Activated naive CD8-positive, alpha-beta T cell treated with anti-CD3 and anti-CD28 coated beads for 36 hours (primary cell): Measurements from ENCODE around the gene C1QC. TPM values are rescaled to one million over a fixed set of nuclear protein-coding genes. Genes with fewer than 3 reads are reported as not detected.

Experiments
- DNase-seq: peaks from one replicate; pipeline ENCODE4 v3.0.0; 2021
- H3K27ac Mint-ChIP-seq: one replicate; pipeline ENCODE4 v1.8.0; 2022; ENCODE audit warnings: mild to moderate bottlenecking, moderate library complexity, mixed read lengths
- H3K27me3 Mint-ChIP-seq: one replicate; pipeline ENCODE4 v1.8.0; 2022; ENCODE audit warnings: mild to moderate bottlenecking, mixed read lengths
- H3K36me3 Mint-ChIP-seq: one replicate; pipeline ENCODE4 v1.8.0; 2021; ENCODE audit warnings: mild to moderate bottlenecking, mixed read lengths
- H3K4me1 Mint-ChIP-seq: one replicate; pipeline ENCODE4 v1.8.0; 2021; ENCODE audit warnings: mixed read lengths
- H3K4me3 Mint-ChIP-seq: one replicate; pipeline ENCODE4 v1.8.0; 2022; ENCODE audit warnings: mild to moderate bottlenecking, moderate library complexity, mixed read lengths
- H3K9me3 Mint-ChIP-seq: one replicate; pipeline ENCODE4 v1.8.0; 2022; ENCODE audit warnings: mixed read lengths
- total RNA-seq, 2 experiments: library from RNA; stranded (reverse); gene quantifications; one replicate each; pipeline ENCODE4 v1.2.3, GENCODE V29; 2021

Gene C1QC
- total RNA-seq, 2 experiments from 2014 or later = not detected

DNA sequence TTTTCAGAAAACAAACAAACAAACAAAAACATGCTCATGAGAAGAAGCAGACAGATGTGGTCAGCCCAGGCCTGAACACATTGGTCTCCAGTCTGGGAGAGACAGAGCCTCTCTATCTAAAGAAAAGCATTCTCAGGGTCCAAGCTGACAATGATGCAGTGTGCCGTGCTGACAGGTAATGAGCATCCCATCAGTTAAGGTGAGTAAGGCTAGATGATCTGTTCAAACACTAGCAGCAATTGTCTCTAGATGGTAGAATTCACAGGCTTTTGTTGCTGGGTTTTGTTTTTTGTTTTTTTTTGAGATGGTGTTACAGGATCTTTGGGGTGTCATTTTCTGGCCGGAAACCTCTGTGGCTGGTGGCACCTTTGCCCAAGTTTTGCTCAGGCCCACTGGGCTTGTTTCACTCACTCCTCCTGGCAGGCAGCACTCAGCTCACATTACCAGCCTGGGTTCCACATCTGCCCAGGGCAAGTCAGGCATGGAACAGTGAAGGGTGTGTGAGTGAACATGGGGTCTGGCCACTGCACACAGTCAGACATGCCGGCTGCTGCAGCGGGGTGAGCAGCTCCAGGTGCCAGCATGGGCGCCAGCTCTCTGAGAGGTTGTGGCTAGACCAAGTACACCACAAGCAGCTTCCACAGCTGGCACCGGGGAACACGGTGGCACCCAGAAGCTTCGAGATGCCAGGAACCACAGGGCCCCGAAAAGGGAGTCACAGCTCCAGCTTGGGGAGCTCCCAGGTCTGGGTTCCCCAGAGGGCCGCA is 9.6 kb upstream of the C1QC start:
- DNase-seq = no peak
- Mint-ChIP-seq H3K27me3 (peaks cover 45% of the 10 kb centered on the region), H3K4me1 (no peaks in the 10 kb centered on the region), H3K9me3 (no peaks in the 10 kb centered on the region), H3K36me3 (no peaks in the 10 kb centered on the region), H3K27ac (no peak overlapping the region), H3K4me3 (no peak overlapping the region)

DNA sequence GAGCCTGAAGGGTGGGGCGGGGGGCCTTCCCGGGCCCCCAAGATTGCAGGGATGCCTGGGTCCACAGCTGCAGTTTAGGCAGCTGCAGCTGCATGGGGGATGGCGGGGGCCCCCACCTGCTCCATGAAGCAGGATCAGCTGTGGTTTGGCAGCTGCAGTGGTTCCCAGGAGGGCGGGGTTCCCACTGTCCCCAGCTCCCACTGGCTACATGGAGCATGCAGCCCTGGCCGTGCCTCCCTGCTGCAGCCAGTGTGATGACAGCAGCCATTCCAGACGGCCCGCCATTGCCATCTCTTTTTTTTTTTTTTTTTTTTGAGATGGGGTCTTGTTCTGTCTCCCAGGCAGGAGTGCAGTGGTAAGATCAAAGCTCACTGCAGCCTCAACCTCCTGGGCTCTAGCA is 8.0 kb upstream of the C1QC start:
- Mint-ChIP-seq H3K27ac (no peak overlapping the region), H3K27me3 (peaks cover 30% of the 10 kb centered on the region), H3K9me3 (no peaks in the 10 kb centered on the region), H3K36me3 (no peaks in the 10 kb centered on the region), H3K4me3 (no peak overlapping the region), H3K4me1 (no peaks in the 10 kb centered on the region)
- DNase-seq = no peak

DNA sequence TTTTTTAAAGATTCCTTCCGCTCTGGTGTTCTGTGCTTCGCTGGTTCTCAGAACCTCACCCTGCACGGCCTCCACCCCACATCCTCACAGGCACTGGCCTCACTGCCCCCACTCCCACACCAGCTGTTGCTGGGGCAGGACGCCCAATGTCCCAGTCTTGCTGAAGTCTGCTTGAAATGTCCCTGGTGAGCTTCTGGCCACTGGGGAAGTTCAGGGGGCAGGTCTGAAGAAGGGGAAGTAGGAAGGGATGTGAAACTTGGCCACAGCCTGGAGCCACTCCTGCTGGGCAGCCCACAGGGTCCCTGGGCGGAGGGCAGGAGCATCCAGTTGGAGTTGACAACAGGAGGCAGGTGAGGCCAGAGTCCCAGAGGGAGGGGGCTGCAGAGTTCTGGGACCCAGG is 7.1 kb upstream of the C1QC start, which contains the start of gene C1QA:
Gene C1QA (plus strand): TSS at position 276 of the 400 bp plus-strand sequence. CDS start 989 bp downstream, outside the sequence.
- no peak for DNase-seq
- Mint-ChIP-seq H3K9me3 (no peaks in the 10 kb centered on the region), H3K27ac (no peak within 1 kb of the TSS), H3K4me3 (no peak within 1 kb of the TSS), H3K27me3 (peaks cover 28% of the 10 kb centered on the region), H3K4me1 (no peaks in the 10 kb centered on the region), H3K36me3 (no peaks in the 10 kb centered on the region)

DNA sequence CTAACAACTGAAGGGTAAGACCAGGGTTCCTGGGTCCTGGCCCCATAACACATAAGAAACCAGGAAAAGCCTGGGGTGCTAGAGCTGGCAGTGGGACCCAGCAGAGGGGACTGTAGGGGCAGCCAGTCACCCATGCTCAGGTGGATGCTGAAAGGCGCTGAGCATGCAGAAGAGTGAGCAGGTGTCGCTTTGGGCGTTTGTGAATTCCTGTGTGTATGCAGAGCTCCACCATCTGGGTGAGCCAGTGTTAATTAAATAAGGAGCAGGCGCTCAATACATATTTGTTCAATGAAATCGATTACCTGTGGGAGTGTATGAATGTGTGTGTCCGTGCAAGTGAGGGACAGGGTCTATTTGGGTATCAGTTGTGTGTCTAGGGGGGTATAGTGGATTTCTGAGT is 6.5 kb upstream of the C1QC start:
- Mint-ChIP-seq H3K4me1 (no peaks in the 10 kb centered on the region), H3K27me3 (peaks cover 28% of the 10 kb centered on the region), H3K27ac (no peak overlapping the region), H3K4me3 (no peak overlapping the region), H3K36me3 (no peaks in the 10 kb centered on the region), H3K9me3 (no peaks in the 10 kb centered on the region)
- no peak for DNase-seq

DNA sequence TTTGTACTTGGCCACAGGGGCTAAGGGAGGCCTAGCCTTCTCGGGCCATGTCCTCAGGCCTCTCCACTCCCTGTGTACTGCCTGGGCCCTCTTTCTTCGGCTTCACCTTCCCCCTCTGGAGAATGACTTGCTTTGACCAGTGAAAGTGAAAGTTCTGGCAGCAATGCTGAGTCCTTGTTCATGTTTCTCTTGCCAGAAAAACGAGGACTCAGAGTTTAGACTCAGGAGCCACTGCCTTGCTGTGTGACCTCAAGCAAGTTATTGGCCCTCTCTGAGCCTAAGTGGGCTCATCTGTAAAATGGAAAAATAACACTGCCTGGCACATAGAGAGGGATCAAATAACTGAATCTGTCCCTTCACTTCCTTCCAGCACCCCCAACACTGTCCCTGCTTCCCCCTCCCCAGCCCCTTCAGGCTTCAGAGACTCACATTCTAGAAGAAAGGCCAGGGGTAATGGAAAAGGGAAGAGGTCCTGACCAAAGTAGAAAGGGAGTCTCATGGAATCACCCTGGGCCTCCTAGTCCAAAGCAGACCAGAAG is 5.5 kb upstream of the C1QC start:
- peaks cover 32% of the 10 kb centered on the region for H3K27me3 Mint-ChIP-seq
- no peak overlapping the region for H3K27ac Mint-ChIP-seq
- H3K4me3 Mint-ChIP-seq = no peak overlapping the region
- H3K9me3 Mint-ChIP-seq = no peaks in the 10 kb centered on the region
- no peak for DNase-seq
- no peaks in the 10 kb centered on the region for H3K36me3 Mint-ChIP-seq
- H3K4me1 Mint-ChIP-seq = no peaks in the 10 kb centered on the region

DNA sequence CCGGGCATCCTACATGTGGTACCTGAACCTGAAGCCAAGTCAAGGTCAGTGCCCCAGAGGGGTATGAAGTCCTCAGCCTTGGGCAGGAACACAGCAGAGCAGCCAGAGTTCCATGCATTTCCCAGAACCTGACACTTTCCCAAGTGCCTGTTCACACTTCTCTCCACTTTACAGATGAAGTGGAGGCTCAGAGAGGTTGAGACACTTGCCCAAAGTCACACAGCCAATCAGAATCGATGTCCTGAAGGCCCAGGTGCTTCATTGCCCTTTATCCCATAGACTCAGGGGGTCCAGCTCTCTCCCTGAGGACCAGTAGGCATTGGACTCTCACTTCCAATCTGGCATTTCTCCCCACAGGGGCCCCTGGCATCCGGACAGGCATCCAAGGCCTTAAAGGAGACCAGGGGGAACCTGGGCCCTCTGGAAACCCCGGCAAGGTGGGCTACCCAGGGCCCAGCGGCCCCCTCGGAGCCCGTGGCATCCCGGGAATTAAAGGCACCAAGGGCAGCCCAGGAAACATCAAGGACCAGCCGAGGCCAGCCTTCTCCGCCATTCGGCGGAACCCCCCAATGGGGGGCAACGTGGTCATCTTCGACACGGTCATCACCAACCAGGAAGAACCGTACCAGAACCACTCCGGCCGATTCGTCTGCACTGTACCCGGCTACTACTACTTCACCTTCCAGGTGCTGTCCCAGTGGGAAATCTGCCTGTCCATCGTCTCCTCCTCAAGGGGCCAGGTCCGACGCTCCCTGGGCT is 4.8 kb upstream of the C1QC start:
- Mint-ChIP-seq H3K27ac (no peak overlapping the region), H3K27me3 (peaks cover 33% of the 10 kb centered on the region), H3K4me1 (no peaks in the 10 kb centered on the region), H3K9me3 (no peaks in the 10 kb centered on the region), H3K36me3 (no peaks in the 10 kb centered on the region), H3K4me3 (no peak overlapping the region)
- no peak for DNase-seq

DNA sequence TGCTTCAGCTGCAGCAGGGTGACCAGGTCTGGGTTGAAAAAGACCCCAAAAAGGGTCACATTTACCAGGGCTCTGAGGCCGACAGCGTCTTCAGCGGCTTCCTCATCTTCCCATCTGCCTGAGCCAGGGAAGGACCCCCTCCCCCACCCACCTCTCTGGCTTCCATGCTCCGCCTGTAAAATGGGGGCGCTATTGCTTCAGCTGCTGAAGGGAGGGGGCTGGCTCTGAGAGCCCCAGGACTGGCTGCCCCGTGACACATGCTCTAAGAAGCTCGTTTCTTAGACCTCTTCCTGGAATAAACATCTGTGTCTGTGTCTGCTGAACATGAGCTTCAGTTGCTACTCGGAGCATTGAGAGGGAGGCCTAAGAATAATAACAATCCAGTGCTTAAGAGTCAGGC is 4.1 kb upstream of the C1QC start:
- Mint-ChIP-seq H3K9me3 (no peaks in the 10 kb centered on the region), H3K27me3 (peaks cover 32% of the 10 kb centered on the region), H3K27ac (no peak overlapping the region), H3K36me3 (no peaks in the 10 kb centered on the region), H3K4me1 (no peaks in the 10 kb centered on the region), H3K4me3 (no peak overlapping the region)
- no peak for DNase-seq

DNA sequence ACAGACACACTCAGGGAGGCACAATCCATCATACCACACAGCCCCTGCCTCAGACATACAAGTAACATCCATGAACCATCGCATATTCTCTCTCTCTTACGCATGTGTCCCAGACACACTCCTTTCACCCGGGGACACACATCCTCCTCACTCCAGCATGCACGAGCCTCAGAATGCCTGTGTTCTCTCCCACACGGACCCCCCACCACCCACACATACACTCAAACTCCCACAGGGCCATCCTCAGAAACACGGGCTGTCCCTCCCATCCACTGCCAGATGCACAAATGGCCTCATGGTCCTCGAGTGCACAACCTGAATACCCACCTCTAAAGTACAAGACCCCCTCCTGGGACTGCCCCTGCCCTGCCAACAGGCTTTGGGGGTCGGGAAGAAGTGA is 2.2 kb upstream of the C1QC start:
- Mint-ChIP-seq H3K27me3 (peaks cover 39% of the 10 kb centered on the region), H3K9me3 (no peaks in the 10 kb centered on the region), H3K36me3 (no peaks in the 10 kb centered on the region), H3K27ac (no peak overlapping the region), H3K4me3 (no peak overlapping the region), H3K4me1 (no peaks in the 10 kb centered on the region)
- no peak for DNase-seq

DNA sequence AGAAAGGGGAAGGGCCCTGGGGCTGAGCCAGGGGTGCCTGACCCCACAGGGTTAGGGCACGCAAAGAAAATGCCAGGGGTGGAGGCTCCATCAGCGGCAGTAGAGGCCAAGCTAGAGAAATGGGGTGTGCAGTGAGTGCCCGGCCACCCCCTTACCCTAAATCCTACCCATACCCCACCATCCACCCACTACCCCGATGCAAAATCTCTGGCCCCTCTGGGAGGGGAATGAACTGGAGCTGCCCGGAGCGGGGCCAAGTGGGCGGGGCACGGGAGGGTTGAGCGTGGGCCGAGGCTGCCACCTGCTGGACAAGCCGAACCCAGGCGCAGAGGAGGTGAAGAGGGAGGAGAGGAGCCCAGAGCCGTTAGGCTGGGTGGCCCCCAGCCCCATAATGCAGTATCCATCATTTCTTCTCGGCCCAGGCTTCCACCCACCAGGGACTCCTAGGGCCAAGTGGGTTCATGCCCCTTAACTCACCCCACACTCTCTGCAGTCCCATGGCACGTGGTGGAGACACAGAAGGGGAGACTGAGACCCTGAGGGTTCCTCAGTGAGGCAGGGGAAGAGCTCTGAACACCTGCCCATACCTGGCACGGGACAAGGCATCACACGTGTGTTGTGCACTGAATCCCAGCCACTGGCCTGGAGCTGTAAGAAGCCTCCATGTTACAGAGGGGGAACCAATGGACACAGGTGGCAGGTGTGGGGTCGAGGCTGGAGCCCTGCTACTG is 1.4 kb upstream of the C1QC start:
- Mint-ChIP-seq H3K4me1 (no peaks in the 10 kb centered on the region), H3K27ac (no peak overlapping the region), H3K27me3 (peaks cover 35% of the 10 kb centered on the region), H3K4me3 (no peak overlapping the region), H3K9me3 (no peaks in the 10 kb centered on the region), H3K36me3 (no peaks in the 10 kb centered on the region)
- DNase-seq = peak; percentile 67

DNA sequence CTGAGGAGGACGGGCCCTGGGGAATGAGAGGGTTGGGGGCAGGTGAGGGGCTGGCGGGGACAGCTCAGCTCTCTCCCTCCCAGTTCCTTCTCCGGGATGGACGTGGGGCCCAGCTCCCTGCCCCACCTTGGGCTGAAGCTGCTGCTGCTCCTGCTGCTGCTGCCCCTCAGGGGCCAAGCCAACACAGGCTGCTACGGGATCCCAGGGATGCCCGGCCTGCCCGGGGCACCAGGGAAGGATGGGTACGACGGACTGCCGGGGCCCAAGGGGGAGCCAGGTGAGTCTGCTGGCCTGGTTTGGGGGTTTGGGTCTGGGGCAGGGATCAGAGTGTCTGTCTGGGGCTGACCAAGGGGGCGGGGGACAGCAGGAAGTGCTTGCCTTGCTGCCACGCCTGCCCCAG is 495 bp downstream of the C1QC start:
- DNase-seq = no peak
- peaks cover 27% of the 10 kb centered on the region for H3K27me3 Mint-ChIP-seq
- no peaks in the 10 kb centered on the region for H3K9me3 Mint-ChIP-seq
- H3K4me3 Mint-ChIP-seq = no peak overlapping the region
- no peak overlapping the region for H3K27ac Mint-ChIP-seq
- no peaks in the 10 kb centered on the region for H3K36me3 Mint-ChIP-seq
- no peaks in the 10 kb centered on the region for H3K4me1 Mint-ChIP-seq

DNA sequence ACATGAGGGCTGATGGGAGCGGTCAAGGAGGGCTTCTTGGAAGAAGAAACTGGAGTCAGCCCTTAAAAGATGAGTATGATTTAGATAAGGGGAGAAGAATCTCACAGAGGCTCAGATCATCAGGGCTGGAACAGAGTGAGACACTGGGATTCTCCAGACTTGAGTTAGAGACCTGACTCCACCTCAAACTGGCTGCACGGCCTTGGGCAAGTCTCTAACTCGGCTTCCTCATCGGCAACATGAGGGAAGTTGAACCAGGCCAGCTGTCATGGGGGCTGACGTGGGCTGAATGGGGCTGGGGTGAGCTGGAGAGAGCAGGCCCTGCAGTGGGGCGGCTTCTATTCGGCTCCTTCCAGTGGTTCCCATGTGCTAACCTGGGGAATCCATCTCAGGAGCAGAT is 2.5 kb downstream of the C1QC start:
- peak overlapping the region; percentile 18 for H3K27ac Mint-ChIP-seq
- no peak overlapping the region for H3K4me3 Mint-ChIP-seq

DNA sequence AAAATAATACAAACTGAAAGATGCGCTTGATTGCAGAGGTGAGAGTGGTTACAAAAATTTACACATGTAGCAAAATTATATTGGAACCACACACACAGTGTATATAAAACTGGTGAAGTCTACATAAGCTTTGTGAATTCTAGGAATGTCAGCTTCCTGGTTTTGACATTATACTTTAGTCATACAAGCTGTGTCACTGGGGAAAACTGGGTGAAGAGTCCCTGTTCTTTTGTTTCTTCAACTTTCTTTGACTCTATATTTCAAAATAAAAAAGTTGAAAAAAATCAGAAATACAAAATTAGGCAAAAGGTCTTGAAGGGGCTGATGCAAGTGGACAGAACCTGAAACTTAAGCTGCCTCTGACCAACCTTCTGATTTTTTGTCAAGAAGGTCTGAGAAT is 3.0 kb downstream of the C1QC start:
- DNase-seq = no peak
- Mint-ChIP-seq H3K27me3 (peaks cover 21% of the 10 kb centered on the region), H3K4me1 (no peaks in the 10 kb centered on the region), H3K4me3 (no peak overlapping the region), H3K9me3 (no peaks in the 10 kb centered on the region), H3K27ac (no peak overlapping the region), H3K36me3 (no peaks in the 10 kb centered on the region)

More for the DNA sequence above, 2.5 kb downstream of the C1QC start:
- no peak for DNase-seq
- H3K36me3 Mint-ChIP-seq = no peaks in the 10 kb centered on the region
- no peaks in the 10 kb centered on the region for H3K9me3 Mint-ChIP-seq
- H3K27me3 Mint-ChIP-seq = peaks cover 25% of the 10 kb centered on the region
- H3K4me1 Mint-ChIP-seq = no peaks in the 10 kb centered on the region

DNA sequence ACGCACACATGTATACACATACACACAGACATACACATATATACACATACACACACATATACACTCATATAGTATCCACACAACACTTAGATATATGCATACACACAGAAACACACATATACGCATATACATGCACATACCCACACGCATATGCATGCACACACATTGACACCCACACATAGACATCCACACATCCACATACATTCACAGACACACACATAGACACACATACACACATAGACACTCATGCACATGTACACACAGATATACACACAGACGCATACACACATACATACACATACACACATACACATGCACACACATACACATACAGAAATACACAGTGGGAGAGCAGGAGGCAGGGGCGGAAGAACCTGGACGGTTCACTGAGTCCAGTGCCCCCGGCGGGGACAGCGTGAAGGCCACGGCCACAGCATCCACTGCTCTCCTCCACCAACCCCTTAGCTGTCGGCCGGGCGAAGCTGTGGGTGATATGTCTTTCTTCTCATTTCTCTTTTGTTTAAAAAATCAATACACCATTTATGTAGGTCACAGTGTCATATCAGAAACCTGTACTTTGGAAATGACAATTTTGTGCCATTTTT is 6.8 kb downstream of the C1QC start:
- Mint-ChIP-seq H3K27me3 (peaks cover 12% of the 10 kb centered on the region), H3K36me3 (no peaks in the 10 kb centered on the region), H3K4me3 (no peak overlapping the region), H3K27ac (no peak overlapping the region), H3K4me1 (no peaks in the 10 kb centered on the region), H3K9me3 (no peaks in the 10 kb centered on the region)
- DNase-seq = no peak

DNA sequence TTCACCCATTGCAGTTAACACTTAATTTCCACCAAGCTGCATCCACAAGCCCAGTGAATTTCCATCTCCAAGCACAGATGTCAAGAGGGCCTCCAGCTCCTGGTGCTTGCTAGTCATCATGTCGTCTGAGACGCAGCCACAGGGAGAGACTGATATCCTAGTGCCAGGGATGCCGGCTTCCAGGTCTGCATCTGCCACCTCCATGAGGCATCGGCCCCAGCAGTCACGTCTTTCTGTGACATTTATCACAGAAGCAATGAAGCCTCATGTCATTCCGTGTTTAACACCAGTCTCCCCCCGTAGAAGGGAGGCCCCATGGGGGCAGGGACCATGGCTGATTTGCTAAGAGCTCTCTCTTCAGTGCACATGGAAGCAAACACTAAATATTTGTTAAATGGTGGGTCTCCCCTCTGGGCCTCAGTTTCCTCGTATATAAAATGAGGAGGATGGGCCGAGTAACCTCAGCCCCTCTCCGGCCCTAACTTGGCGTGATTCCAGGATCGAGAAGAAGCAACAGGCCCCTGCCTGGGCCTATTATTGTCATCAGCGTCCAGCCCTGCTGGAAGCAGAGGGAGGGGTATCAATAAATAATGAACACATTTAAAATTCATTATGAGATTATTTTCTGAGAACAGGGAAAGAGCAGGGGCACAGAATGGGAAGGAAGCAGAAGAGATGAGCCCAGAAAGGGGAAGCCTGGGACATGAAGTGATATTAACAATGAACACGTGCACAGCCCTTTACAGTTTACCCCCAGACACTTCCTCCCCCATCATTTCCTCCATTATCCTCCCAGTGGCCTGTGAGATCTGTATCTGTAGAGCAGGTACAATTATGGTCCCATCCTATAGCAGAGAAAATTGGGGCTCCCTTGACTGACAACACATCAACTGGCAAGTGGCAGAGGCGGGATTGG is 8.8 kb downstream of the C1QC start:
- H3K27me3 Mint-ChIP-seq = peaks cover 13% of the 10 kb centered on the region
- H3K4me1 Mint-ChIP-seq = no peaks in the 10 kb centered on the region
- no peak for DNase-seq
- H3K4me3 Mint-ChIP-seq = no peak overlapping the region
- no peak overlapping the region for H3K27ac Mint-ChIP-seq
- no peaks in the 10 kb centered on the region for H3K9me3 Mint-ChIP-seq
- H3K36me3 Mint-ChIP-seq = no peaks in the 10 kb centered on the region
